ENCODE results near the gene KIF19. TPM values are rescaled to one million over a fixed set of nuclear protein-coding genes. Genes with fewer than 3 reads are reported as not detected.
"Not testable (repeated sequence)": the region's sequence is repeated elsewhere in the genome, so short reads cannot be mapped to it uniquely, and the experiment has no call there.

Gene KIF19
- total RNA-seq, 3 donors from 2014 or later: 0.16 to 1.3 (median 0.44) TPM

DNA sequence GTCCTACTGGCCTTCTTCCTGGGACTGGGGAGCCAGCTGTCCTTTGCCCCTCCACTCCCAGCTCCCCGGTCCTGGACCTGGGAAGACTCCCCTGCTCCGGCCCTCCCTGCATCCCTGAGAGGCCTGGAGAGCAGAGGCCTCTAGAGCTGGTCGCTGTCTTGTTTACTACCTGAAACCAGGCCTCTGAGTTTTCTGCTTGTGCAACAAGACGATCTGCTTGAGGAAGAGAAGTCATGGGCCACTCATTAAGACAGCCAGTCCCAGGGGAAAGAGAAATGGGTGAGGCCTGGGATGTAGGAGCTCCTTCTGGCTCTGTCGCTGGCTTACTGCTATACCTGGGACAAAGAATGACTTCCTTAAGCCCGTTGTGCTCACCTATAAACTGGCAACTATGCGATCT lies 76.0 kb downstream of the KIF19 start:
- TF ChIP-seq POLR2AphosphoS5 (IDR thresholded peaks at IDR 0.05) (no peak), POLR2A (IDR thresholded peaks at IDR 0.05) (no peak)
- TF ChIP-seq, protein P1, sequence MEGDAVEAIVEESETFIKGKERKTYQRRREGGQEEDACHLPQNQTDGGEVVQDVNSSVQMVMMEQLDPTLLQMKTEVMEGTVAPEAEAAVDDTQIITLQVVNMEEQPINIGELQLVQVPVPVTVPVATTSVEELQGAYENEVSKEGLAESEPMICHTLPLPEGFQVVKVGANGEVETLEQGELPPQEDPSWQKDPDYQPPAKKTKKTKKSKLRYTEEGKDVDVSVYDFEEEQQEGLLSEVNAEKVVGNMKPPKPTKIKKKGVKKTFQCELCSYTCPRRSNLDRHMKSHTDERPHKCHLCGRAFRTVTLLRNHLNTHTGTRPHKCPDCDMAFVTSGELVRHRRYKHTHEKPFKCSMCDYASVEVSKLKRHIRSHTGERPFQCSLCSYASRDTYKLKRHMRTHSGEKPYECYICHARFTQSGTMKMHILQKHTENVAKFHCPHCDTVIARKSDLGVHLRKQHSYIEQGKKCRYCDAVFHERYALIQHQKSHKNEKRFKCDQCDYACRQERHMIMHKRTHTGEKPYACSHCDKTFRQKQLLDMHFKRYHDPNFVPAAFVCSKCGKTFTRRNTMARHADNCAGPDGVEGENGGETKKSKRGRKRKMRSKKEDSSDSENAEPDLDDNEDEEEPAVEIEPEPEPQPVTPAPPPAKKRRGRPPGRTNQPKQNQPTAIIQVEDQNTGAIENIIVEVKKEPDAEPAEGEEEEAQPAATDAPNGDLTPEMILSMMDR (IDR thresholded peaks at IDR 0.05): no peak
- no peaks in the 10 kb centered on the region for H3K27me3 ChIP-seq
- DNase-seq (ENCODE audit: low spot score in 2 of 2): no peak
- H3K36me3 ChIP-seq: no peaks in the 10 kb centered on the region
- H3K27ac ChIP-seq: no peak overlapping the region
- no peaks in the 10 kb centered on the region for H3K4me1 ChIP-seq
- H3K9me3 ChIP-seq: no peaks in the 10 kb centered on the region
- no peak overlapping the region for H3K4me3 ChIP-seq
- intact Hi-C loops (cut with DNase I; ENCODE audit: low total_unique reads): no loop called here

DNA sequence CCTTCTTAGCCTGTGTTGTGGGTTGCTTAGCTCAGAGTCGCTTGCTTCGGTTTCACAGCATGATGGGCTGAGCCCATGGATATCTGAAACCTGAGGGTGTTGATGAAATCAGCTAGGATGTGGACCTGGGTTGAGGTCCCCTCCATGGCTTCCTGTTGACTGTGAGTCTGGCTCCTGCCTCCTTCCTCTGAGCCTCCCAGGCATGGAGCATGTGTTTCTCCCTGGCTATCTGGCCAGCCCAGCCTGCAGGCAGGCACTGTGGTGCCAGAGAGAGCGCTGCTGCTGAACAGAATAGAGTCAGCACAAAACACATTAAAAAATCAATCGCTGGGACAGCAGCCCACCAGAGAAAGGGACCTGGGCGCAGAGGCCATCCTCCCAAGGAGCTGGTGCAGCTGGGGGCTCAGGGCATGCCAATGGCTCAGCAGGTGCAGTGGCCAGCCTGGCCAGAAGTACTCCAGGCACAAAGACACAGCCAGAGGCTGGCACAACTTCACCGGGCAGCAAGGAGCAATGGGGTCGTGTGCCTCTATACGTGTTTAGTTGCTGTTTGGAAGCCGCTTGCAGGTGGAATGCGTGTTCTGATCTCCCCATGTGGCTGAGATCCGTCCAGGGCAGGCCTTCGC lies 77.6 kb downstream of the KIF19 start:
- Histone ChIP-seq H3K27ac (no peak overlapping the region), H3K4me1 (no peaks in the 10 kb centered on the region), H3K4me3 (no peak overlapping the region), H3K9me3 (no peaks in the 10 kb centered on the region), H3K36me3 (no peaks in the 10 kb centered on the region), H3K27me3 (no peaks in the 10 kb centered on the region)
- intact Hi-C loops (cut with DNase I; ENCODE audit: low total_unique reads): no loop called here
- no peak for DNase-seq (ENCODE audit: low spot score in 2 of 2)
- TF ChIP-seq POLR2AphosphoS5 (IDR thresholded peaks at IDR 0.05) (no peak), POLR2A (IDR thresholded peaks at IDR 0.05) (no peak)
- TF ChIP-seq, protein P1 (IDR thresholded peaks at IDR 0.05): no peak

DNA sequence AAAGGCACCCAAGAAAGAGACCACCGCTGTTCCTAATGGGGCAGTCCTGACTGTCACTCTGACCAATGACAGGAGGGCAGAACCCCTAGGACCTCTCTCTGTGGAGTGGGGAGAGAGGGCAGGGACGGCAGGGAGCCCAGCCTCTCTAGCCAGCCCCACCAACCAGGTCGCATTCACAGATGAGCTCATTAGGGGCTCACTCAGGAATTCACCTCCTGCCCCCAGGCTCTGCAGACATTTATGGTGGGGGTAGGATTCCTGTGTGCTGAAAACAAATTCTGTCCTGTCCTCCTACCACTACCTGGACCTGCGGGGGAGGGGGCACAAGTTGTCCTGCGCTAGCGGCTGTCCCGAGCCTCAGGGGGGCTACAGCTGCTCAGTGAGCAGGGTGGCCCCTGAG lies 78.2 kb downstream of the KIF19 start:
- Histone ChIP-seq H3K4me1 (no peaks in the 10 kb centered on the region), H3K9me3 (no peaks in the 10 kb centered on the region), H3K4me3 (no peak overlapping the region), H3K36me3 (no peaks in the 10 kb centered on the region), H3K27ac (no peak overlapping the region), H3K27me3 (no peaks in the 10 kb centered on the region)
- TF ChIP-seq, protein P1 (IDR thresholded peaks at IDR 0.05): no peak
- TF ChIP-seq POLR2AphosphoS5 (IDR thresholded peaks at IDR 0.05) (no peak), POLR2A (IDR thresholded peaks at IDR 0.05) (no peak)
- no peak for DNase-seq (ENCODE audit: low spot score in 2 of 2)
- intact Hi-C loops (cut with DNase I; ENCODE audit: low total_unique reads): no loop called here

DNA sequence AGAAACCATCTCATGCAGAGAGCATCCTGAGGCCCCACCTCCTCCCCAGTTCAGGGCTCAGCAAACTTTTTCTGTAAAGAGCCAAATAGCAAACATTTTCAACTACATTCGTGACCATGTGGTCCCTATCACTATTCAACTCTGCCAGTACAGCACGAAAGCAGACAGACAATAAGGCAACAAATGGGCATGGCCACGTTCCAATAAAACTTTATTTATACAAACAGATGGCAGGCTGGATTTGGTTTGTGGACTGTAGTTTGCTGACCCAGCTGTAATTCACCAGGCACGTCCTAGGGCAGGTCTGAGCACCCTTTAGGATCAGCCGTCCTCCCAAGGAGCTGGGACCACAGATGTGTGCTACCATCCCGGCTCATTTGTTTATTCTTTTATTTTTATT lies 78.8 kb downstream of the KIF19 start:
- TF ChIP-seq POLR2AphosphoS5 (IDR thresholded peaks at IDR 0.05): no peak
- no peak overlapping the region for H3K27ac ChIP-seq
- no peaks in the 10 kb centered on the region for H3K27me3 ChIP-seq
- no peaks in the 10 kb centered on the region for H3K4me1 ChIP-seq
- no peaks in the 10 kb centered on the region for H3K36me3 ChIP-seq
- H3K9me3 ChIP-seq: no peaks in the 10 kb centered on the region
- DNase-seq (ENCODE audit: low spot score in 2 of 2): no peak
- intact Hi-C loops (cut with DNase I; ENCODE audit: low total_unique reads): no loop called here
- H3K4me3 ChIP-seq: no peak overlapping the region

DNA sequence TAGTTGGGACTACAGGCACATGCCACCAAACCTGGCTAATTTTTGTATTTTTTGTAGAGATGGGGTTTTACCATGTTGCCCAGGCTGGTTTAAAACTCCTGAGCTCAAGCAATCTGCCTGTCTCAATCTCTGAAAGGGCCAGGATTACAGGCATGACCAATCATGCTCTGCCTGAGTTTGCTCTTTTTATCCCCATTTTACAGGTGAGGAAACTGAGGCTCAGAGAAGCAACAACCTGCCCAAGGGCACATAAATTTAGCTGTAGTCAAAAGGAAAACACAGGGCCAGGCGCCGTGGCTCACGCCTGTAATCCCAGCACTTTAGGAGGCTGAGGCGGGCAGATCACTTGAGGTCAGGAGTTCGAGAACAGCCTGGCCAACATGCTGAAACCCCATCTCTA lies 79.3 kb downstream of the KIF19 start:
- H3K36me3 ChIP-seq; H3K4me1 ChIP-seq; H3K27me3 ChIP-seq; DNase-seq (ENCODE audit: low spot score in 2 of 2); H3K27ac ChIP-seq; H3K9me3 ChIP-seq; H3K4me3 ChIP-seq; intact Hi-C loops (cut with DNase I; ENCODE audit: low total_unique reads): not testable (repeated sequence)

Other genes starting within 250 kb of the KIF19 start
- gene RPL38, start 122.5 kb upstream of the KIF19 start, total RNA-seq: 100 to 1,000 TPM; 304 to 570 (median 471) TPM
- gene TTYH2, start 112.7 kb upstream of the KIF19 start, total RNA-seq: 1 to 10 TPM; 4.2 to 5.9 (median 5.6) TPM
- gene DNAI2, start 52.0 kb upstream of the KIF19 start, total RNA-seq: not detected
- gene BTBD17, start 35.6 kb downstream of the KIF19 start, total RNA-seq: not detected
- gene GPR142, start 41.3 kb downstream of the KIF19 start, total RNA-seq: not detected
- 10 to 100 TPM; 24.3 to 69.2 (median 40.3) TPM for gene GPRC5C, start 105.9 kb downstream of the KIF19 start, total RNA-seq
- gene CD300A, start 140.4 kb downstream of the KIF19 start, total RNA-seq: 10 to 100 TPM in 2 of 3 donors, 1 to 10 TPM in 1; 6.2 to 15.7 (median 10.2) TPM
- gene CD300LB, start 205.2 kb downstream of the KIF19 start, total RNA-seq: under 1 TPM in 2 of 3 donors, not detected in 1; 0.32 to 0.88 TPM
- gene CD300C, start 219.9 kb downstream of the KIF19 start, total RNA-seq: 1 to 10 TPM in 1 of 3 donors, under 1 TPM in 2; 0.33 to 2.1 (median 0.59) TPM
- 1 to 10 TPM in 1 of 3 donors, not detected in 2; 1.5 TPM for gene CD300H, start 241.3 kb downstream of the KIF19 start, total RNA-seq

All from breast epithelium (tissue), 4 donors.